ENCODE results near the gene APOH. TPM values are rescaled to one million over a fixed set of nuclear protein-coding genes. Genes with fewer than 3 reads are reported as not detected.

Gene APOH
- polyA plus RNA-seq, 1 of the 3 experiments (the other 2 are of a cell fraction), result not detected

DNA sequence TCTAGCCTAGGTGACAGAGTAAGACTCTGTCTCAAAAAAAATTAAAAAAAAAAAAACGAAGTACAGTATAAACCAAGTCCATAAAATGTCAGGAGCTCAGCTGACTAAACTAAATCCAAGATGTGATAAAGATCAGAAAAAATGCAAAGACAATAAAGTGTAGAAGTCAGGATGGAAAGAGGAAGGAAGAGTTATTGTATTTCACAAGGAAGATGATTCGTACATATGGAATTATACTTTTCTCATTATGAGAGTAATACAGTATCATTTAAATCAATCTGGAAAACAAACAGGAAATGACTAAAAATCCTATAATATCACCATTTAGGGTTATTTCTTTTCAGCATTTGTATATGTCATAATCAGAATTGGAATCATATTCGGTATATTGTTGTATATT lies 11.4 kb upstream of the APOH start (continued):
- TF ChIP-seq RCOR1 (IDR thresholded peaks at IDR 0.05; ENCODE audit: low read length) (no peak), NFIC (IDR thresholded peaks at IDR 0.05; ENCODE audit: borderline replicate concordance) (no peak), MEF2A (IDR thresholded peaks at IDR 0.05; ENCODE audit: borderline replicate concordance, low read depth) (peak; percentile 33; the same call in 1 of the 2 replicates), RXRA (IDR thresholded peaks at IDR 0.05; ENCODE audit: borderline replicate concordance, low read depth) (no peak)
- TF ChIP-seq, protein P1, sequence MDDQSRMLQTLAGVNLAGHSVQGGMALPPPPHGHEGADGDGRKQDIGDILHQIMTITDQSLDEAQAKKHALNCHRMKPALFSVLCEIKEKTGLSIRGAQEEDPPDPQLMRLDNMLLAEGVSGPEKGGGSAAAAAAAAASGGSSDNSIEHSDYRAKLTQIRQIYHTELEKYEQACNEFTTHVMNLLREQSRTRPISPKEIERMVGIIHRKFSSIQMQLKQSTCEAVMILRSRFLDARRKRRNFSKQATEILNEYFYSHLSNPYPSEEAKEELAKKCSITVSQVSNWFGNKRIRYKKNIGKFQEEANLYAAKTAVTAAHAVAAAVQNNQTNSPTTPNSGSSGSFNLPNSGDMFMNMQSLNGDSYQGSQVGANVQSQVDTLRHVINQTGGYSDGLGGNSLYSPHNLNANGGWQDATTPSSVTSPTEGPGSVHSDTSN (IDR thresholded peaks at IDR 0.05), result peak; percentile 60
- TF ChIP-seq, protein P2, sequence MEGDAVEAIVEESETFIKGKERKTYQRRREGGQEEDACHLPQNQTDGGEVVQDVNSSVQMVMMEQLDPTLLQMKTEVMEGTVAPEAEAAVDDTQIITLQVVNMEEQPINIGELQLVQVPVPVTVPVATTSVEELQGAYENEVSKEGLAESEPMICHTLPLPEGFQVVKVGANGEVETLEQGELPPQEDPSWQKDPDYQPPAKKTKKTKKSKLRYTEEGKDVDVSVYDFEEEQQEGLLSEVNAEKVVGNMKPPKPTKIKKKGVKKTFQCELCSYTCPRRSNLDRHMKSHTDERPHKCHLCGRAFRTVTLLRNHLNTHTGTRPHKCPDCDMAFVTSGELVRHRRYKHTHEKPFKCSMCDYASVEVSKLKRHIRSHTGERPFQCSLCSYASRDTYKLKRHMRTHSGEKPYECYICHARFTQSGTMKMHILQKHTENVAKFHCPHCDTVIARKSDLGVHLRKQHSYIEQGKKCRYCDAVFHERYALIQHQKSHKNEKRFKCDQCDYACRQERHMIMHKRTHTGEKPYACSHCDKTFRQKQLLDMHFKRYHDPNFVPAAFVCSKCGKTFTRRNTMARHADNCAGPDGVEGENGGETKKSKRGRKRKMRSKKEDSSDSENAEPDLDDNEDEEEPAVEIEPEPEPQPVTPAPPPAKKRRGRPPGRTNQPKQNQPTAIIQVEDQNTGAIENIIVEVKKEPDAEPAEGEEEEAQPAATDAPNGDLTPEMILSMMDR (IDR thresholded peaks at IDR 0.05), result no peak

DNA sequence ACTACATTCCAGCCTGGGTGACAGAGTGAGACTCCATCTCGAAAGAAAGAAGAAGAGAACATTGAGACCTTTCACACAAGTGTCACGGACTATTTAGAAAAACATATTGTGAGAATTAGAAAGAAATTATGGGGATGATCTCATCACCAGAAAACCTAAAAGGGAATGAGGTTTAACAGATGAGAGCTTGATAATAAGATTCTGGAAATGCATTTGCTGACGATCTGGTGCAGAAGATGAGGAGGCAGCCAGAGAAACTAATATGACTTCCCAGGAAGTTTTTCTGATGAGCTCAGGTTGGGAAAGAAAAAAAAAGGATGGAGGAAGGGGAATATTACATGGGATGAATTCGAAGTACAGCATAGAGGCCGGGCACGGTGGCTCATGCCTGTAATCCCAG lies 10.8 kb upstream of the APOH start:
- POLR2A ChIA-PET, result no interaction called here
- CTCF ChIA-PET, result interaction anchor here (0.5 to 1.2 kb wide), 3 partner anchors 15 to 177 kb away, joined by 3 to 4 read pairs (median 4); no protein-coding TSS in a partner anchor
- H3F3A ChIP-seq (replicated peaks; ENCODE audit: insufficient read depth), result peaks cover 25% of the 10 kb centered on the region

More for the DNA sequence above, 10.8 kb upstream of the APOH start:
- Histone ChIP-seq H3K9ac (no peak overlapping the region), H4K20me1 (ENCODE audit: insufficient read depth) (no peaks in the 10 kb centered on the region), H3K27ac (ENCODE audit: low read depth in 2 of 2, low read length in 1 of 2) (peak overlapping the region in 1 of 2 experiments; percentile 68; a peak in 2 of 4 replicates), H3K79me2 (ENCODE audit: insufficient read depth) (no peaks in the 10 kb centered on the region), H2AFZ (ENCODE audit: low read depth) (no peak overlapping the region), H3K4me1 (ENCODE audit: control insufficient read depth in 1 of 2, insufficient read depth in 2 of 2, low read depth in 1 of 2, low read length in 1 of 2) (peaks cover 0 to 17% of the 10 kb centered on the region in 2 experiments; a peak in 1 of 4 replicates), H3K27me3 (ENCODE audit: insufficient read depth) (no peaks in the 10 kb centered on the region), H3K9me2 (no peaks in the 10 kb centered on the region), H3K4me2 (peak overlapping the region; percentile 12; the same call in 1 of the 2 replicates), H3K4me3 (ENCODE audit: low read depth in 2 of 2, low read length in 1 of 2) (no peak overlapping the region), H3K36me3 (replicated peaks in 1 of 2; ENCODE audit: control insufficient read depth in 1 of 2, insufficient read depth in 2 of 2, low read length in 1 of 2) (no peaks in the 10 kb centered on the region), H3K9me3 (no peaks in the 10 kb centered on the region)
- 64% methylated on average over 6 of the region's 6 CpGs for WGBS (ENCODE audit: low lambda C conversion rate)
- TF ChIP-seq MXI1 (IDR thresholded peaks at IDR 0.05; ENCODE audit: low read depth, low read length), result no peak
- no peak for TF ChIP-seq SIN3A (IDR thresholded peaks at IDR 0.05; ENCODE audit: borderline replicate concordance, low read depth, low read length)
- no peak for TF ChIP-seq TAF1 (IDR thresholded peaks at IDR 0.05; ENCODE audit: borderline replicate concordance, low read depth, low read length)
- TF ChIP-seq TEAD4 (IDR thresholded peaks at IDR 0.05; ENCODE audit: borderline replicate concordance, insufficient read depth), result no peak
- TF ChIP-seq, protein P1 (IDR thresholded peaks at IDR 0.05), result 0 out of 2 replicates have a peak, but pooled peaks have one; percentile 4
- TF ChIP-seq, protein P3, sequence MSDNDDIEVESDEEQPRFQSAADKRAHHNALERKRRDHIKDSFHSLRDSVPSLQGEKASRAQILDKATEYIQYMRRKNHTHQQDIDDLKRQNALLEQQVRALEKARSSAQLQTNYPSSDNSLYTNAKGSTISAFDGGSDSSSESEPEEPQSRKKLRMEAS (IDR thresholded peaks at IDR 0.05; ENCODE audit: low read depth), result no peak
- peak; percentile 39; the same call in 1 of the 2 replicates for TF ChIP-seq TCF12 (IDR thresholded peaks at IDR 0.05)
- TF ChIP-seq, protein P2 (IDR thresholded peaks at IDR 0.05), result no peak
- TF ChIP-seq RXRA (IDR thresholded peaks at IDR 0.05; ENCODE audit: borderline replicate concordance, low read depth), result no peak
- DNase-seq, result no peak

All from SK-N-SH (cell line).